Loucy (cell line): Measurements from ENCODE around the gene ZNF277.

Experiments used
- H2AFZ ChIP-seq: fragments of 200-600 bp; sonication (generic); 2 replicates; pipeline ENCODE4 v1.6.0; 2016; ENCODE audit warnings: antibody characterized with exemption, mild to moderate bottlenecking, low read length, moderate library complexity
- H3F3A ChIP-seq: fragments of 200-600 bp; 2 replicates; pipeline ENCODE4 v1.6.0; 2016; ENCODE audit warnings: antibody characterized with exemption, low read depth, mild to moderate bottlenecking
- H3K27me3 ChIP-seq: fragments of 200-600 bp; sonication (generic); 2 replicates; pipeline ENCODE4 v1.6.1; 2014; ENCODE audit warnings: low read length, mild to moderate bottlenecking; ENCODE audit not compliant: insufficient read depth, poor library complexity, severe bottlenecking
- H3K36me3 ChIP-seq: fragments of 200-600 bp; sonication (generic); 2 replicates; pipeline ENCODE4 v1.6.1; 2016; ENCODE audit warnings: low read length; ENCODE audit not compliant: insufficient read depth
- H3K4me1 ChIP-seq: fragments of 200-600 bp; sonication (generic); 2 replicates; pipeline ENCODE4 v1.5.1; 2014; ENCODE audit warnings: low read length, mild to moderate bottlenecking; ENCODE audit not compliant: insufficient read depth, poor library complexity, severe bottlenecking
- H3K4me2 ChIP-seq: fragments of 200-600 bp; sonication (generic); 2 replicates; pipeline ENCODE4 v1.6.0; 2014; ENCODE audit warnings: antibody characterized with exemption, low read length, low read depth, mild to moderate bottlenecking; ENCODE audit not compliant: poor library complexity, severe bottlenecking
- H3K4me3 ChIP-seq: fragments of 200-600 bp; sonication (generic); 2 replicates; pipeline ENCODE4 v1.5.1; 2014; ENCODE audit warnings: low read length, mild to moderate bottlenecking, mixed read lengths; ENCODE audit not compliant: poor library complexity, severe bottlenecking
- H3K79me2 ChIP-seq: fragments of 200-600 bp; sonication (generic); 2 replicates; pipeline ENCODE4 v1.6.1; 2014; ENCODE audit warnings: low read length; ENCODE audit not compliant: insufficient read depth
- H3K9ac ChIP-seq: fragments of 200-600 bp; sonication (generic); 2 replicates; pipeline ENCODE4 v1.6.0; 2014; ENCODE audit warnings: mild to moderate bottlenecking, low read depth, low read length, moderate library complexity; ENCODE audit not compliant: poor library complexity, severe bottlenecking
- H3K9me2 ChIP-seq: fragments of 200-600 bp; sonication (generic); replicated peaks from 2 replicates; pipeline ENCODE4 v1.6.1; 2016; ENCODE audit warnings: low read depth, low read length, mixed read lengths
- H3K9me3 ChIP-seq: fragments of 200-600 bp; sonication (generic); 2 replicates; pipeline ENCODE4 v1.6.1; 2014; ENCODE audit warnings: mild to moderate bottlenecking, antibody characterized with exemption, low read length, low read depth; ENCODE audit not compliant: insufficient read depth
- H4K20me1 ChIP-seq: fragments of 200-600 bp; sonication (generic); 2 replicates; pipeline ENCODE4 v1.6.0; 2014; ENCODE audit warnings: antibody characterized with exemption, low read length, mild to moderate bottlenecking; ENCODE audit not compliant: insufficient read depth, poor library complexity, severe bottlenecking
- CTCF ChIP-seq: fragments of 200-600 bp; sonication (generic); conservative IDR thresholded peaks from 2 replicates; pipeline ENCODE4 v1.5.1; 2014; ENCODE audit warnings: mild to moderate bottlenecking, antibody characterized with exemption, low read length
- EZH2phosphoT487 ChIP-seq: fragments of 200-600 bp; IDR thresholded peaks from 2 replicates; pipeline ENCODE4 v1.6.1; 2018; ENCODE audit warnings: antibody characterized with exemption, mild to moderate bottlenecking, moderate library complexity, borderline replicate concordance

ZNF277 gene

GRCh38 chr7:112266141-112266540, 59.6 kb downstream of the ZNF277 start:
- no peaks in the 10 kb centered on the region for H3K9me3 ChIP-seq
- TF ChIP-seq EZH2phosphoT487 (no peak), CTCF (no peak)
- H2AFZ ChIP-seq: no peak overlapping the region
- peak overlapping the region; percentile 77 for H3K4me2 ChIP-seq
- H3K4me1 ChIP-seq: peaks cover 65% of the 10 kb centered on the region
- no peaks in the 10 kb centered on the region for H3K9me2 ChIP-seq
- no peaks in the 10 kb centered on the region for H3K36me3 ChIP-seq
- H3K27me3 ChIP-seq: no peaks in the 10 kb centered on the region
- no peak overlapping the region for H3K9ac ChIP-seq
- H3F3A ChIP-seq: 0 out of 2 replicates have a peak, but pooled peaks cover 13% of the 10 kb centered on the region
- peaks cover 41% of the 10 kb centered on the region for H3K79me2 ChIP-seq
- peak overlapping the region; percentile 61 for H3K4me3 ChIP-seq
- peaks cover 20% of the 10 kb centered on the region for H4K20me1 ChIP-seq

GRCh38 chr7:112266595-112267270, 60.2 kb downstream of the ZNF277 start:
- no peaks in the 10 kb centered on the region for H3K27me3 ChIP-seq
- peaks cover 66% of the 10 kb centered on the region for H3K4me1 ChIP-seq
- H3K9ac ChIP-seq: no peak overlapping the region
- H3F3A ChIP-seq: 0 out of 2 replicates have a peak, but pooled peaks cover 13% of the 10 kb centered on the region
- TF ChIP-seq EZH2phosphoT487 (no peak), CTCF (no peak)
- H3K79me2 ChIP-seq: peaks cover 35% of the 10 kb centered on the region
- peaks cover 20% of the 10 kb centered on the region for H4K20me1 ChIP-seq
- no peak overlapping the region for H2AFZ ChIP-seq
- H3K4me2 ChIP-seq: peak overlapping the region; percentile 77
- H3K9me2 ChIP-seq: no peaks in the 10 kb centered on the region
- H3K36me3 ChIP-seq: no peaks in the 10 kb centered on the region
- no peaks in the 10 kb centered on the region for H3K9me3 ChIP-seq
- H3K4me3 ChIP-seq: peak overlapping the region; percentile 61

GRCh38 chr7:112267944-112268691, 61.6 kb downstream of the ZNF277 start:
- 0 out of 2 replicates have a peak, but pooled peaks cover 13% of the 10 kb centered on the region for H3F3A ChIP-seq
- H3K4me2 ChIP-seq: no peak overlapping the region
- H2AFZ ChIP-seq: no peak overlapping the region
- H3K9me3 ChIP-seq: no peaks in the 10 kb centered on the region
- H3K36me3 ChIP-seq: no peaks in the 10 kb centered on the region
- H3K9me2 ChIP-seq: no peaks in the 10 kb centered on the region
- peaks cover 20% of the 10 kb centered on the region for H4K20me1 ChIP-seq
- no peak overlapping the region for H3K4me3 ChIP-seq
- TF ChIP-seq EZH2phosphoT487: no peak
- TF ChIP-seq CTCF: no peak
- H3K9ac ChIP-seq: no peak overlapping the region
- H3K27me3 ChIP-seq: no peaks in the 10 kb centered on the region
- H3K79me2 ChIP-seq: peaks cover 27% of the 10 kb centered on the region
- H3K4me1 ChIP-seq: peaks cover 60% of the 10 kb centered on the region
